Colonic mucosa (tissue), 4 donors: ENCODE measurements around the gene NOLC1. TPM values are rescaled to one million over a fixed set of nuclear protein-coding genes. Genes with fewer than 3 reads are reported as not detected.

Source experiments
- DNase-seq: peaks from one replicate; pipeline ENCODE4 v3.0.0-alpha.2; 2020
- H3K27ac ChIP-seq: fragments of 200-600 bp; one replicate; pipeline ENCODE4 v1.8.0; 2021
- H3K27me3 ChIP-seq: fragments of 200-600 bp; one replicate; pipeline ENCODE4 v1.8.0; 2021
- H3K36me3 ChIP-seq: fragments of 200-600 bp; one replicate; pipeline ENCODE4 v1.8.0; 2021
- H3K4me1 ChIP-seq: fragments of 200-600 bp; one replicate; pipeline ENCODE4 v1.8.0; 2021; ENCODE audit warnings: mild to moderate bottlenecking
- H3K4me3 ChIP-seq: fragments of 200-600 bp; one replicate; pipeline ENCODE4 v1.8.0; 2021
- H3K9ac ChIP-seq, 2 donors: one replicate each; pipeline ENCODE4 v1.7.0; 2013; ENCODE audit warnings: control low read depth in 2 of 2, low read depth in 2 of 2, low read length in 2 of 2
- H3K9me3 ChIP-seq: fragments of 200-600 bp; one replicate; pipeline ENCODE4 v1.8.0; 2021
- intact Hi-C: fragments of 100-400 bp; cut with DNase I; formaldehyde crosslinking; loops from one replicate; pipeline ENCODE4 v1.14.1; 2022
- total RNA-seq, 2 donors: library from RNA; stranded (reverse); fragmentation: NEBNext Ultra II Directional in 1 of 2; extraction: Animal tissue kit (Norgen Biotek cat#: 25700) in 1 of 2; gene quantifications; one replicate each; pipeline ENCODE4 v1.2.1, GENCODE V29; 2021
- TF ChIP-seq, protein P1 (sequence below): fragments of 200-600 bp; IDR thresholded peaks from one replicate; pipeline ENCODE4 v1.8.0; 2022; ENCODE audit warnings: antibody characterized with exemption, mild to moderate bottlenecking
- donor health status: healthy.
- donor health status: DM: no; HTN: no; CAD: no.
- donor health status: DM: no; HTN: no; CAD: no.

Gene NOLC1
- total RNA-seq, 2 donors from 2014 or later, result 34.5 to 68.2 TPM

DNA sequence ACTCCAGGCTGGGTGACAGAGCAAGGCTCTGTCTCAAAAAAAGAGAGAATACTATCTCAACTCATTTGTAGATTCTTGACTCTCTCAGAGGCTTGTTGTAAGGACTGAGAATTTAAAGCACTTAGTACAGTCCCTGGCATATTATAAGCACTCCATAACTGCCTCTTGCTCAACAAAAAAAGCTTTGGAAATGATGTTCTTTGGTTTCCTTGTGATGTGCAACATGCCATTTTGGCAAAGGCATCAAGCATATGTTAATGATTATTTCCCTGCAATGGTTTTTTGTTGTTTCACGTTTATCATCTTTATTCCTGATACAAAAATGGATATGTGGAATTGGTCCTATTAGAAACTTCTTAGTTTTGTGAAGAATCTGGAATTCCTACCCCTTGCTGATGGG is 15.7 kb downstream of the NOLC1 start:
- TF ChIP-seq, protein P1, sequence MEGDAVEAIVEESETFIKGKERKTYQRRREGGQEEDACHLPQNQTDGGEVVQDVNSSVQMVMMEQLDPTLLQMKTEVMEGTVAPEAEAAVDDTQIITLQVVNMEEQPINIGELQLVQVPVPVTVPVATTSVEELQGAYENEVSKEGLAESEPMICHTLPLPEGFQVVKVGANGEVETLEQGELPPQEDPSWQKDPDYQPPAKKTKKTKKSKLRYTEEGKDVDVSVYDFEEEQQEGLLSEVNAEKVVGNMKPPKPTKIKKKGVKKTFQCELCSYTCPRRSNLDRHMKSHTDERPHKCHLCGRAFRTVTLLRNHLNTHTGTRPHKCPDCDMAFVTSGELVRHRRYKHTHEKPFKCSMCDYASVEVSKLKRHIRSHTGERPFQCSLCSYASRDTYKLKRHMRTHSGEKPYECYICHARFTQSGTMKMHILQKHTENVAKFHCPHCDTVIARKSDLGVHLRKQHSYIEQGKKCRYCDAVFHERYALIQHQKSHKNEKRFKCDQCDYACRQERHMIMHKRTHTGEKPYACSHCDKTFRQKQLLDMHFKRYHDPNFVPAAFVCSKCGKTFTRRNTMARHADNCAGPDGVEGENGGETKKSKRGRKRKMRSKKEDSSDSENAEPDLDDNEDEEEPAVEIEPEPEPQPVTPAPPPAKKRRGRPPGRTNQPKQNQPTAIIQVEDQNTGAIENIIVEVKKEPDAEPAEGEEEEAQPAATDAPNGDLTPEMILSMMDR, result no peak
- Histone ChIP-seq H3K9ac (no peak overlapping the region), H3K36me3 (no peaks in the 10 kb centered on the region), H3K9me3 (no peaks in the 10 kb centered on the region), H3K27me3 (no peaks in the 10 kb centered on the region), H3K4me3 (no peak overlapping the region), H3K27ac (no peak overlapping the region), H3K4me1 (no peaks in the 10 kb centered on the region)
- intact Hi-C loops, result loop anchor here (2.0 to 10.0 kb wide), 2 partner anchors 63 to 187 kb away; no protein-coding TSS in a partner anchor
- no peak for DNase-seq

DNA sequence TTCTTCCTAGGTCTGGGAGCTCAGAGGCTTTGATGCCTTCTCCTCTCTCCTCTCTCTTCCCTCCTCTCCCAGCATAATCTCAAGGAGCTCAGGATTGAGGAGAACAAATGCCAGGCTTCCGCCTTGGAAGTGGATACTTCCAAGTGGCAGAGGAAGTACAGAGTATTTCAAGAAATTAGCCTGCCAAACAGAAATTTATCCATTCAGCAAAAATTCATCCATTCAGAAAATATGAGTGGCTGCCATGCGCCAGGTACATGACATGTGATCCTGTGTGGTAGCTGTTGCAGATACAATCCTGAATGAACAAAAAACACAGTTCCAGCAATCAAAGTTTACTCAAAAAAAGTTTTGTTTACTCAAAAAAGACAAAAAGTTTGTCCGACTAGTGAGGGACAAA is 18.4 kb downstream of the NOLC1 start:
- no peak for DNase-seq
- Histone ChIP-seq H3K4me1 (no peaks in the 10 kb centered on the region), H3K4me3 (no peak overlapping the region), H3K27me3 (no peaks in the 10 kb centered on the region), H3K36me3 (no peaks in the 10 kb centered on the region), H3K9ac (no peak overlapping the region), H3K9me3 (no peaks in the 10 kb centered on the region), H3K27ac (no peak overlapping the region)
- TF ChIP-seq, protein P1, result no peak
- intact Hi-C loops, result no loop called here

DNA sequence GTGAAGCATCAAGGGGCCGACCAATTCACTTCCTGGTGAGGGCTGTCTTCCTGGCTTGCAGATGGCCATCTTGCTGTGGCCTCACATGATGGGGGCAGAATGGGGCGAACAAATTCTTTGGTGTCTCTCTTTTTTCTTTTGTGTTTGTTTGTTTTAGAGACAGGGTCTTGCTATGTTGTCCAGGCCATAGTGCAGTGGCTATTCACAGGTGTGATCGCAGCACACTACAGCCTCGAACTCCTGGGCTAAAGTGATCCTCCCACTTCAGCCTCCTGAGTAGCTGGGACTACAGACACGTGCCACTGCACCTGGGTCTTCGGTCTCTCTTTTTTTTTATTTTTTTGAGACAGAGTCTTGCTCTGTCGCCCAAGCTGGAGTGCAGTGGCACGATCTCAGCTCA is 20.1 kb downstream of the NOLC1 start:
- intact Hi-C loops, result no loop called here

DNA sequence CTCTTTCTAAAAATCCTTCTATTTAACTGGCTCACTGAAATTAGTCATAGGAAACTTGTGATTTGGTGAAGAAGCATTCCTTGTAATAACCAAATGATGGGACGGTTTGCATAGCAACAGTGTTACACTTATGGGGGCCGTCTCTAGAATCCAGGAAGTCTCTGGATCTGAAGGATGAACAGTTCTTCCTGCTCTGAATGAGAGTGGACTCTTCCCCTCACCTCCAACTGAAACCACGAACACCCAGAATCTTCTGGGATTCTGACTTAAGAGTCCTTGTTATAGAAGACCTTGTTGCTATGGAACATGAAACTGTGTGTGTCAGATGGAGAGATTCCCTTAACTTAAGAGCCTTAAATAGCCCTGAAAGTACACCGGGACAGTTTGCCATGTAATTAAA is 23.2 kb downstream of the NOLC1 start:
- TF ChIP-seq, protein P1, result no peak
- intact Hi-C loops, result no loop called here

More for the DNA sequence above, 20.1 kb downstream of the NOLC1 start:
- Histone ChIP-seq H3K4me1 (no peaks in the 10 kb centered on the region), H3K27ac (no peak overlapping the region), H3K9ac (no peak overlapping the region), H3K36me3 (no peaks in the 10 kb centered on the region), H3K27me3 (no peaks in the 10 kb centered on the region), H3K4me3 (no peak overlapping the region), H3K9me3 (no peaks in the 10 kb centered on the region)
- DNase-seq, result no peak
- TF ChIP-seq, protein P1, result no peak

DNA sequence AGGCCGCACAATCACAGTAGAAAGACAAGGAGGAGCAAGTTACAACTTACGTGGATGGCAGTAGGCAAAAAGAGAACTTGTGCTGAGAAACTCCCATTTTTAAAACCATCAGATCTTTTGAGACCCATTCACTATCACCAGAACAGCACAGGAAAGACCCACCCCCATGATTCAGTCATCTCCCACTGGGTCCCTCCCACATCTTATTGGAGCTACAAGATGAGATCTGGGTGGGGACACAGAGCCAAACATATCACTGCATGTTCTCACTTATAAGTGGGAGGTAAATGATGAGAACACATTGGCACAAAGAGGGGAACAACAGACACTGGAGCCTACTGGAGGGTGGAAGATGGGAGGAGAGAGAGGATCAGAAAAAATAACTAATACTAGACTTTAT is 32.4 kb downstream of the NOLC1 start:
- intact Hi-C loops, result no loop called here
- Histone ChIP-seq H3K9me3 (no peaks in the 10 kb centered on the region), H3K9ac (no peak overlapping the region), H3K27ac (no peak overlapping the region), H3K4me1 (peaks cover 7% of the 10 kb centered on the region), H3K4me3 (no peak overlapping the region), H3K36me3 (no peaks in the 10 kb centered on the region), H3K27me3 (no peaks in the 10 kb centered on the region)
- DNase-seq, result no peak
- TF ChIP-seq, protein P1, result no peak

More for the DNA sequence above, 23.2 kb downstream of the NOLC1 start:
- H3K9ac ChIP-seq, result no peak overlapping the region
- no peaks in the 10 kb centered on the region for H3K27me3 ChIP-seq
- H3K36me3 ChIP-seq, result no peaks in the 10 kb centered on the region
- H3K4me3 ChIP-seq, result no peak overlapping the region
- no peaks in the 10 kb centered on the region for H3K9me3 ChIP-seq
- no peaks in the 10 kb centered on the region for H3K4me1 ChIP-seq
- H3K27ac ChIP-seq, result no peak overlapping the region
- DNase-seq, result no peak
